Osteocyte (in vitro differentiated cells): ENCODE measurements around the gene MYBPHL. TPM values are rescaled to one million over a fixed set of nuclear protein-coding genes. Genes with fewer than 3 reads are reported as not detected.

Source experiments
- DNase-seq: peaks from one replicate; pipeline ENCODE4 v3.0.0; 2021; ENCODE audit warnings: mixed read lengths; ENCODE audit not compliant: unreplicated experiment; ENCODE audit errors: extremely low spot score
- H3K27ac Mint-ChIP-seq: one replicate; pipeline ENCODE4 v1.8.0; 2021; ENCODE audit warnings: mild to moderate bottlenecking, mixed read lengths; ENCODE audit not compliant: unreplicated experiment
- H3K27me3 Mint-ChIP-seq: one replicate; pipeline ENCODE4 v1.8.0; 2021; ENCODE audit warnings: mixed read lengths; ENCODE audit not compliant: unreplicated experiment
- H3K36me3 Mint-ChIP-seq: one replicate; pipeline ENCODE4 v1.8.0; 2021; ENCODE audit warnings: mixed read lengths; ENCODE audit not compliant: unreplicated experiment
- H3K4me1 Mint-ChIP-seq: one replicate; pipeline ENCODE4 v1.8.0; 2021; ENCODE audit warnings: mixed read lengths; ENCODE audit not compliant: unreplicated experiment
- H3K4me3 Mint-ChIP-seq: one replicate; pipeline ENCODE4 v1.8.0; 2021; ENCODE audit warnings: mild to moderate bottlenecking, moderate library complexity, mixed read lengths; ENCODE audit not compliant: unreplicated experiment
- H3K9me3 Mint-ChIP-seq: one replicate; pipeline ENCODE4 v1.8.0; 2021; ENCODE audit warnings: mixed read lengths; ENCODE audit not compliant: unreplicated experiment
- CTCF ChIP-seq: fragments of 200-600 bp; sonication (generic); IDR thresholded peaks from 2 replicates; pipeline ENCODE4 v1.5.0; 2021; ENCODE audit warnings: antibody characterized with exemption, mild to moderate bottlenecking, moderate library complexity
- total RNA-seq: library from RNA; stranded (reverse); gene quantifications from 2 replicates; pipeline ENCODE4 v1.2.1, GENCODE V29; 2021

Gene MYBPHL
- total RNA-seq, 1 donor from 2014 or later: not detected

- Mint-ChIP-seq H3K36me3 (peaks cover 4% of the 10 kb centered on the region), H3K27me3 (no peaks in the 10 kb centered on the region), H3K4me1 (peaks cover 5% of the 10 kb centered on the region), H3K4me3 (no peak overlapping the region), H3K27ac (no peak overlapping the region), H3K9me3 (no peaks in the 10 kb centered on the region)
- no peak for TF ChIP-seq CTCF
- no peak for DNase-seq
These were observed 44.4 kb downstream of the MYBPHL start for GRCh38 chr1:109262231-109263055.

- Mint-ChIP-seq H3K27me3 (no peaks in the 10 kb centered on the region), H3K36me3 (peaks cover 2% of the 10 kb centered on the region), H3K4me3 (no peak overlapping the region), H3K9me3 (no peaks in the 10 kb centered on the region), H3K27ac (no peak overlapping the region), H3K4me1 (peaks cover 8% of the 10 kb centered on the region)
- no peak for DNase-seq
- no peak for TF ChIP-seq CTCF
These were observed 45.2 kb downstream of the MYBPHL start for GRCh38 chr1:109261578-109261977.

GRCh38 chr1:109261006-109261405, 45.8 kb downstream of the MYBPHL start:
- no peak overlapping the region for H3K4me3 Mint-ChIP-seq
- TF ChIP-seq CTCF: no peak

GRCh38 chr1:109259674-109260557, 46.9 kb downstream of the MYBPHL start:
- no peak for DNase-seq
- Mint-ChIP-seq H3K4me3 (no peak overlapping the region), H3K27ac (no peak overlapping the region), H3K36me3 (peaks cover 2% of the 10 kb centered on the region), H3K4me1 (peaks cover 13% of the 10 kb centered on the region), H3K9me3 (no peaks in the 10 kb centered on the region), H3K27me3 (no peaks in the 10 kb centered on the region)
- TF ChIP-seq CTCF: no peak

More at GRCh38 chr1:109261006-109261405, 45.8 kb downstream of the MYBPHL start:
- H3K36me3 Mint-ChIP-seq: peaks cover 2% of the 10 kb centered on the region
- H3K9me3 Mint-ChIP-seq: no peaks in the 10 kb centered on the region
- peaks cover 8% of the 10 kb centered on the region for H3K4me1 Mint-ChIP-seq
- DNase-seq: no peak
- H3K27me3 Mint-ChIP-seq: no peaks in the 10 kb centered on the region
- H3K27ac Mint-ChIP-seq: no peak overlapping the region
